Neural crest cell (in vitro differentiated cells): ENCODE results near the gene HAGHL. TPM values are rescaled to one million over a fixed set of nuclear protein-coding genes. Genes with fewer than 3 reads are reported as not detected.

Experiments used
- DNase-seq: peaks from one replicate; pipeline ENCODE4 v3.0.0; 2021; ENCODE audit warnings: low read depth, mixed read lengths, low spot score
- H3K27ac Mint-ChIP-seq: one replicate; pipeline ENCODE4 v1.8.0; 2021; ENCODE audit warnings: mild to moderate bottlenecking, mixed read lengths; ENCODE audit not compliant: unreplicated experiment
- H3K27me3 Mint-ChIP-seq: 2 replicates; pipeline ENCODE4 v1.8.0; 2021; ENCODE audit warnings: low read depth, mild to moderate bottlenecking, mixed read lengths
- H3K36me3 Mint-ChIP-seq: 2 replicates; pipeline ENCODE4 v1.8.0; 2021; ENCODE audit warnings: low read depth, mild to moderate bottlenecking, mixed read lengths
- H3K4me1 Mint-ChIP-seq: 2 replicates; pipeline ENCODE4 v1.8.0; 2021; ENCODE audit warnings: mixed read lengths
- H3K4me3 Mint-ChIP-seq: one replicate; pipeline ENCODE4 v1.8.0; 2021; ENCODE audit warnings: mild to moderate bottlenecking, mixed read lengths
- H3K9me3 Mint-ChIP-seq: 2 replicates; pipeline ENCODE4 v1.8.0; 2021; ENCODE audit warnings: mixed read lengths
- CTCF ChIP-seq: fragments of 200-600 bp; sonication (generic); conservative IDR thresholded peaks from 2 replicates; pipeline ENCODE4 v1.5.0; 2021; ENCODE audit warnings: antibody characterized with exemption, mild to moderate bottlenecking
- total RNA-seq: library from RNA; stranded (reverse); gene quantifications from 2 replicates; pipeline ENCODE4 v1.2.1, GENCODE V29; 2021

HAGHL gene
- total RNA-seq, 1 donor from 2014 or later: 15.4 TPM

DNA sequence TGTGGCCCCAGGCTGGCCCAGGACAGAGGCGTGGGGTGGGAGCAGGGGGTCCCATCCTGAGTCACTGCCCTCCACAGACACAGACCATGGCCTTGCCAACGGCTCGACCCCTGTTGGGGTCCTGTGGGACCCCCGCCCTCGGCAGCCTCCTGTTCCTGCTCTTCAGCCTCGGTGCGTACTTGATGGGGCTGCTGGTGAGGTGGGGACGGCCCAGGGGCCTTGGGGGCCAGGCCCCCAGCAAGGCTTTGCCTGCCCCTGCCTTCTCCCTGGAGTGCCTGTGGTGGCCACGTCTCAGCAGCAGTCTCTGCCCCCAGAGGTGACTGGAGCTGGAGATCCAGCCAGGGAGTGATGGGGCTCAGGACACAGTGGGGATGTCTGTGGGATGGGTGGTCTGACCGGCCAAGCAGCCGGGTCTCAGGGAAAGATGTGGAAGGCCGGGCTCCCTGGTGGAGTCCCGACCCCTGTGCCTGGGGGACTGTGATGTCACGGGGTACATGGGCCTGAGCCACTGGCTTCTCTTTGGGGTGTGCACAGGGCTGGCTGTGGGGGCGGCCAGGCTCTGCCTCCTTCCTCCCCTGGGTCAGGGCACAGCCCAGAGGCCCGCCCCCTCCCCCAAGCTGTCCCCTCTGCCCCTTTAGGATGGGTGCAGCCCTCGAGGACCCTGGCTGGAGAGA, 35.8 kb downstream of the HAGHL start:
- Mint-ChIP-seq H3K27me3 (no peaks in the 10 kb centered on the region), H3K4me1 (no peaks in the 10 kb centered on the region), H3K36me3 (no peaks in the 10 kb centered on the region), H3K4me3 (no peak overlapping the region), H3K27ac (no peak overlapping the region), H3K9me3 (no peaks in the 10 kb centered on the region)
- TF ChIP-seq CTCF: no peak
- DNase-seq: no peak

GRCh38 chr16:763369-764183, 36.7 kb downstream of the HAGHL start:
- no peaks in the 10 kb centered on the region for H3K36me3 Mint-ChIP-seq
- no peaks in the 10 kb centered on the region for H3K4me1 Mint-ChIP-seq
- no peak overlapping the region for H3K4me3 Mint-ChIP-seq
- H3K27me3 Mint-ChIP-seq: no peaks in the 10 kb centered on the region
- no peaks in the 10 kb centered on the region for H3K9me3 Mint-ChIP-seq
- no peak for DNase-seq
- no peak overlapping the region for H3K27ac Mint-ChIP-seq
- TF ChIP-seq CTCF: no peak

DNA sequence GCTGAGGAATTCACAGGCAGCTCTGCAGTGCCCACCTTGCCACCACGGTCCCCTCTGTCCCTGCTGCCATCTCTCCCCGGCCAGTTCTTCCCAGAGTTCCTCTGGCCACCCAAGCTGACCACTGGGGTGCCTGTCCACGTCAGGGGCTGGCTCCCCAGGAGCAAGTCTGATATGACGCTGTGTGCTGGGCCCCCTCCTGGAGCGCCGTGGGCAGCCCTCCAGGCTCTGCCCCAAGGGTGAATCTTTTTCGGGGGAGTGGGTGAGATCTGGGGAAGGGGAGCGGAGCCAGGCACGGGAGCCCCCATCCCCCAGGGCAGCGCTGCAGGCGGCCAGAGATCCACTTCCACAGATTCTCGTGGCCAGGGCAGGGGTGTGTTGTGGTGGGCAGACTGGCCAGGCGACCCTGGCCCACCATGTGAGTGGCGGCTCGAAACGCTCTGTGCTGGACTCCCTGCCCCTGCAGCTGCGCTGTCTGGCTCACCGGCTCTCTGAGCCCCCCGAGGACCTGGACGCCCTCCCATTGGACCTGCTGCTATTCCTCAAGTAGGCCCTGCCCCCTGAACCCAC, 37.4 kb downstream of the HAGHL start:
- DNase-seq: no peak
- H3K27me3 Mint-ChIP-seq: no peaks in the 10 kb centered on the region
- H3K4me3 Mint-ChIP-seq: no peak overlapping the region
- no peak overlapping the region for H3K27ac Mint-ChIP-seq
- H3K4me1 Mint-ChIP-seq: no peaks in the 10 kb centered on the region
- H3K36me3 Mint-ChIP-seq: no peaks in the 10 kb centered on the region
- H3K9me3 Mint-ChIP-seq: no peaks in the 10 kb centered on the region
- no peak for TF ChIP-seq CTCF

GRCh38 chr16:764848-765487, 38.1 kb downstream of the HAGHL start:
- Mint-ChIP-seq H3K4me1 (no peaks in the 10 kb centered on the region), H3K36me3 (no peaks in the 10 kb centered on the region), H3K4me3 (no peak overlapping the region), H3K27ac (no peak overlapping the region), H3K9me3 (no peaks in the 10 kb centered on the region), H3K27me3 (no peaks in the 10 kb centered on the region)
- no peak for DNase-seq
- no peak for TF ChIP-seq CTCF

- H3K36me3 Mint-ChIP-seq: no peaks in the 10 kb centered on the region
- no peaks in the 10 kb centered on the region for H3K9me3 Mint-ChIP-seq
- no peaks in the 10 kb centered on the region for H3K27me3 Mint-ChIP-seq
- no peak for DNase-seq
- no peak for TF ChIP-seq CTCF
- no peak overlapping the region for H3K27ac Mint-ChIP-seq
- no peaks in the 10 kb centered on the region for H3K4me1 Mint-ChIP-seq
- H3K4me3 Mint-ChIP-seq: no peak overlapping the region
Measured at GRCh38 chr16:765488-765865, 38.6 kb downstream of the HAGHL start.
